ENCODE data around the gene PRKCD.

PRKCD gene

DNA sequence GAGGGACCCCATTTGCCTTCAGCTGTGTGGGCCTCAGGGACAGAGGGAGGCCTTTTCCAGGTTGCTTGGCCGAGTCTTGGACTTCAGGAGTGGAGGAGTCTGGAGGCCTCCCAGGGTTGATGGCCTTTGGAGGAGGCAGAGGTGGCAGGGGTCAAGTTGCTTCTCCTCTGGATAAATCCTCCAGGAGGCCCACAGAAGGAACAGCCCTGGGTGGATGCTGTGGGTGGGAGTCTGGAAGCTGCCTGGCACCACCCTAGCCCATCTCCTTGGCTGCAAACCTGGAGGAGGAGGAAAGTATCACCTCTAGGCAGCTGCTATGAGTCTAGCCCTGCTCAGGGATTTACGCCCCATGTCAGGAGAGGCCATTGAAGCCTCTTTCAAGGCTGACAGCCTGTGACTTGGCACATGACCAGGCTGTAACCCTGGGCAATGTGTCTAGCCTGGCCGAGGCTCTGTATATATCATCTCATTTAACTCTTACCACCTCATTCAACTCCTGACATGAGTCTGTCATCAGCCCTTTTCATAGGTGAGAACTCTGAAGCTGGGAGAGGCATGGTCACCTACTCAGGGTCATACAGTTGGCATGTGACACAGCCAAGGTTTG, 2.9 kb upstream of the PRKCD start:
- no peak for DNase-seq

- no peak for DNase-seq
These were observed 2.2 kb upstream of the PRKCD start for GRCh38 chr3:53158765-53159155.

DNA sequence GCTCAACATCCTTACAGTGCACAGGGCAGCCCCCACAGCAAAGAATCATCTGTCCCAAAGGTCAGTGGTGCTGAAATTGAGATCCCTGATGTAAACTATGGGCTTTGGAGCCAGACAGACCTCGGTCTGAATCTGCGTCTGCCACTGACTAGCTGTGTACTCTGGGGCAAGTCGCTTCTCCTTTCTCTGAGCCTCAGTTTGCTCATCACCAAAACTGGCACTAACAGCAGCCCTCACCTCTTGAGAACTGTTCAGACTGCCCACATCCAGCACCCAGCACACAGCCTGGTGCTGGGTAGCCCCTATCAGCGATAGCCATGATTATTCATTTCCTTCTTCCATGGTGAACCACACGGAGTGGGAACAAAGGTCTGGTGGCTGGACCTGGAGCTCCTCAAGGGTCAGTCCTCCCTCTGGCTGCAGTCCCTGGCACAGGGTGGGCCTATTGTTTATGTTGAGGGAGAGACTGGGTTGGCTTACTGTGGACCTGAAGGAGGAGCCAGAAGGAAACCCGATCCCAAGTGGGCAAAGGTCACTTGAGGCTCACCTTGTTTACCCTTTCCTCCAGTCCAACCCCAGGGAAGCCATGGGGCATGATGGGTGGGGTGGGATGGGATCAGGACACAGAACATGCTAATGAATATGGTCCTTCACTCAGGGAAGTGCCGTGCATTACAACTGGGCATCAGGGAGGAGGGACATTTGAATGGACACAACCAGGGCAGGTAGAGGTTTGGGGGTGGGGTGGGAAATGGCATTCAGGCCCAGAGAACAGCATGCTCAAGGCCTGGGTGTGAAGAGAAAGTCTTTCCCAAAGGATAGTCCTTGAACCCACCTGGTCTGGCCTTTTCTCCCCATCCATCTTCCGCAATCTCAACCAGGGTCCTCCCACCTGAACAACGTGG, 1.6 kb upstream of the PRKCD start:
- DNase-seq: no peak

DNA sequence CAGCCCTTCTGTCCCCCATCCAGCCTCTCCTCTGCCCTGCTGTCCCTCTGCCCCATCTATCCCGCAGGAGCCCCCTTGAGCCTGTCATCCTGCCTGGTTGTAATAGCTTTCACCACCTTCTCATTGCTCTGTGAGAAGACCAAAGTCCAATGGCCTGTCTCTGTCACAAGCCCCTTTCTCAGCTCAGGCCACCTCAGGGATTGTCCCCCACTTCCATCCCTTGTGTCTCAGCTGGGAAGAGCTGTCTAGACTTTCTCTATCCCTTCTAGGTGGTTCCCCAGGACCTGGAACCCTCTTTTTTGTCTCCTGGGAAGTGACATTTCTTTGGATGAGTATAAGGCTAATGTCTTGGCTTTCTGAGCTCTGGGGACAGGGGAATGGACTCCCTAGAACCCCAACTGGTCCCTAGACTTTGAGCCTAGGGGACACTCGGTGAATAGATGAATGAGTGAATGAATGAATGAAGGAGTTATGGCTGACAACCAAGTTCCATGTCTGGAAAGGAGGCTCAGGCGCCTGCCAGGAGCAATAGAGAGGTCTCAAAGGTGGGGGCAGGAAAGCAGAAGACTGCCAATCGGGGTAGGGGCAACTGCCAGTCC, 849 bp upstream of the PRKCD start:
- DNase-seq: no peak

DNA sequence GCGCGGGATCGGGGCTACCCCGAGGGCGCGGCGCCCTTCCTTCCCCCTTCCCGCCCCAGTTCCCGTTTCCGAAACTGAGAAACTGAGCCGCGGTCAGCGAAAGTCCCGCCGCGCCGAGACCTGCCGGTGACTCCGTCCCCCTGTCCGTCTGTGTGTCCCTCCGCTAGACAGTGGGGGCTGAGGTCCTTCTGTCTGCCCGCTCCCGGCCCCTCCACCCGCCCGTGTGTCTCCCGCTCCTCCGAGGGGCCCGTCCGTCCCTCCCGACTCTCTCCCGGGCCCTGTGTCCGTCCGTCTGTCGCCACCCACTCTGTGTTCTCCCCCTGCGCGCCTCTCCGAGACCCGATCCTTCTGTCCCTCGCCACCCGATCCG, 426 bp downstream of the PRKCD start:
- DNase-seq: no peak

- DNase-seq: no peak
These were observed 1.0 kb downstream of the PRKCD start for GRCh38 chr3:53161820-53162671.

DNA sequence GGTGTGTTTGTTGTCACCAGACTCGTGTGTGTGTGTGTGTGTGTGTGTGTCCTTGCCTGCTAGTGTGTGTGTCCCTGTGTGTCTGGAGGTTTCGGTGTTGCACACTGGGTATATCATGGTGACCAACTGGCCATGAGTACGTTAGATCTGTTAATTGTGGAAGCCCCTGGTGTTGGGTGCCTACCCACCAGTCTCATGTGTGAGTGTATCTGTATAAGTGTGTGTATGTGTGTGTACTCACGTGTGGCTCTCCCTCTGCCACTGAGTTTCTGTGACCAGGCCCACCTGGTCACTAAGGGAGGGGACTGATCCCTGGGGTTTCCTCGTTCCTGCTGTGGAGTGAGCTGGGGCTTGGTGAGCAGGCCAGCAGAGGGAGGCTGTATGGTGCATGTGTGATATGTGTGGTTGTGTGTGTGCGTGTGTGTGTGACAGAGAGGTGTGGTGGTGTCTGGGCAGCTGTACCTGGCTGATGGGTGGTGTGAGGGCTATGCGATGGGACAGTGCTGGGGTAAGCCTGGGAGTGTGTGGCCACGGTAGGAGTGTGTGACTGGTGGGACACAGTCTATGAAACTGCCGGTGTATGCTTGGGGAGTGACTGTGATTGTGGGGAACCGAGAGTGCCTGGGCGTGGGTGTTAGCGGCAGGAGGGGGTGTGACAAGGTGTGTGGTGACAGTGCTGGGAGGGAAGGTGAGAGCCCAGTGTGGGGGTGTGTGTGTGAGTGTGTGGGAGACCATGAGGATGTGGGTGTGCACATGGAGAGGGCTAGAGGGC, 1.8 kb downstream of the PRKCD start:
- DNase-seq: no peak

DNA sequence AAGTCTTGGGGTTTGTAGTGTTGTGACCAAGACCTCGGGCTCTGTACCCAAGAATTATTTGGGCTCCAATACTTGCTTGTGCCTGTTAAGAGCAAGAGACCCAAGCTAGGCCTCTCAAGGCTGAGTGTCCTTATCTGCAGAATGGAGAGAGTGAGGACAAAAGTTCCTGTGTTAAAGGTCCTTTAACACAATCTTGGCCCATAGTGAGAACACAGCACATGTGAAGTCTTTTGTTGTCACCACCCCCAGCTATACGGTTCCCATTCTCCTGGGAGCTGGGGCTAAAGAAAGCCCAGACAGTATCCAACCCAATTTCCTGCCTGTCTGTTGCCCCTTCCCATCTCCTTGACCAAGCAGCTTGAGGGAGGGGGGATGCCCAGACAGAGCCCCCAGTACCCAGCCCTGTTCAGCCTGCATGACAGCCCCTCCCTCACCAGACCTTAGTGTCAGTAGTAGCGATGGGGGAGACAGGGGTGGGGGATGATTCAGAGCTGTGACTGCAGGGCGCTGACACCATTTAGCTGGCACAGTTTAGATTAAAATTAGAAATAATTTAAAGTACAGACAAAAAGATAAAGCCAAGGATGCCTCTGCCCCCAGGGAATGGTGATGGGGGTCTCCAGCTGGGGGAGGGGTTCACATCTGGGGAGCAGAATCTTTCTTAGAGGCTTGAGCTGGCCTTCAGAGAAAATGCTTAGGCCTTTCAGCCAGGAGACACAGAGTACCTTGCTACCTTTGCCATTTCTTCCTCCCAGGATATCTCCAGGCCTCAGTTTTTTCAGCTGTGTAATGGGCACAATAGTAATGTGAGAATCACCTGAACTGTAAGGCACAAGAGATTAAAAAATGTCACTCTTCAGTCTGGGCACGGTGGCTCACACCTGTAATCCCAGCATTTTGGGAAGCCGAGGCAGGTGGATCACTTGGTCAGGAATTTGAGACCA, 2.7 kb downstream of the PRKCD start:
- DNase-seq: no peak

DNA sequence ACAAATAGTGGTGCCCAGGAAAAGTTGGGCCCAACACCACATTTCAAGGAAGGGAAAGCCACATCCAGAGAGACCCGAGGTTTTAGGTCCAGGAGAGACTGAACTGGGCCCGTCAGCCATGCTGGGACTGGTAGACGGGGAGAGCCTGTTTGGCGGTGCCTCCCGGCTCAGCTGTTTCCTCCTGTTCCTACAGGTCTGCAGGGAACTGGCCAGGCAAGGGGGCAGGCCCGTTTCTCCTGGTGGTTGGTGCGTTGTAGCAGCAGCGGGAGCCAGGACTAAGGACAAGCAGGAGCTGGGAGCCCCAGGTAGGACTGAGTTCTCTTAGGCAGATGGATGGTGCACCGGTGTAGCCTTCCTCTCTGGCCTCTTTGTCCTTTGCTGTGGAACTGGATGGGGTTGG, 3.9 kb downstream of the PRKCD start:
- DNase-seq: no peak

DNA sequence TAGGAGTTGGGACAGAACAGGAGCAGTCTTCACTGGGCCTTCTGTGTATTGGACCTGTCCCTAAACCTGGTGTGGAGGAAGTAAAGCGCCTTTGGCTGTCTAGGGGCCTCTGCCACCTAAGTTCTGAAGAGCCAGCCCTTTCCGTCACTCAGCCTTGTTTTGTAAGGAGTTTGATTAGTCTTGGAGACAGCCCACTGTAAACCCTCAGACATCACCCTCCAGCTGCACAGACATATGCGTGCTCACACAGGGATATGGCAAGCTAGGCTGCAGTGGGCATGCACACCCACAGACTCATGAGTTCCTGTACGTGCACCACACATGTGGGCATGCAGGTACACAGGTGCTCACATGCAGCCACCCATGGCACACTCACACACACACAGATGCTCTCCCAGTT, 5.2 kb downstream of the PRKCD start:
- DNase-seq: no peak

DNA sequence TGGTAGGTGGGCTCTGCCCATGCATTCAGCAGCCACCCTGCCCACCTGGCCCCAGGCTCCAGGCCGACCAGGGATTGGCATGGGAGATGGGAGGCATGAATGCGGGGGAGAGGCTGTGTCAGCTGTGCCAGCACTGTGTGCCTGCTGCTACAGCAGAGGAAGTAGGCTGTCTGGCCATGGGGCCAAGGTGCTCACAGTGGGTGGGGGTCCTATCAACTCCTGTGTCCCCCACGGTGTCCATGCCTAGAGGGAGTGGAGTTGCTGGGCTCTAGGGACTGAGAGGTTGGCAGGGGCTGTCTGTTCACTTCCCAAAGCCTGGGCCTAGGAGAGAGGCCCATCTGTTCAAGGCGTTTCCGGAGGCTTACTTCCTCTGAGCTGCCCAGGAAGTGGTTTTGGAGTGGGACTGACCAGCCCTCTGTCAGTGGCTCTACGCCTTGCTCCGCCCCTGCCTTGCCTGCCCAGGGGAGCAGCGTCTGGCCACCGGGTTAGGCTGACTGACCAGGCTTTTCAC, 5.8 kb downstream of the PRKCD start:
- DNase-seq: peak; percentile 46

DNA sequence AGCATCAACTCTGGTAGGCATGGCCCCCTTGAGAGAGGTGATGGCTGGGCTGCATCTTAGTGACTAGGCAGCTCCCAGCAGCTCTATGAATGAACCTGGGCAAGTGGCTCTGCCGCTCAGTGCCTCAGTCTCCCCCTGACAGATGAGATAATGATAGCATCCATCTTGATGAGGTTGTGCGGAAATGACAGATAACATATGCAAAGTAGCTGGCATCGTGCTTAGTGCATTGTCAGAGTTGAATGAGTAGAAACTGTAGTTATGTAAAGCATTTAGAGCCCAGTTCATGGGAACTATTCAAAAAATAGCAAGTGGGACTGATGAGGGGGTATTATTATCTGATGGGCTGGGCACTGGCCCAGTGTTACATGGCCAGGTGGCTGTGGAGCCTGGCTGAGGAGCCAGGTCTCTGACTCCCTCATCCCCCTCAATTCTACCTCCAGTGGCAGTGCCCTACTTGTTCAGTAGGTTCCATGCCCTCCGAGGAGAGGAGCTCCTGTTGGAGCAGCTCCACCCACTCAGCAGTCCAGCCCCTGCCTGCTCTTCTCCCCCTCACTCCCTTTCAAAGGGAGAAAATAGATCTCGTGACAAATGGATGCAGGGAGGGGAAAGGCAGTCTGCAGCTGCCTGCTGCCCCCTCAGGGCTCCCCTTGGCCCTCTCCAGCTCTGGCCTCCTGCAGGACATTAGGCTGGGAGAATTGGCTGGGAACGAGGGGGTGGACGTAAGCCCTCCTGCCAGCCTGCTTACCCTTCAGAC, 6.6 kb downstream of the PRKCD start:
- no peak for DNase-seq

GRCh38 chr3:53168175-53168923, 7.3 kb downstream of the PRKCD start:
- DNase-seq: no peak

DNA sequence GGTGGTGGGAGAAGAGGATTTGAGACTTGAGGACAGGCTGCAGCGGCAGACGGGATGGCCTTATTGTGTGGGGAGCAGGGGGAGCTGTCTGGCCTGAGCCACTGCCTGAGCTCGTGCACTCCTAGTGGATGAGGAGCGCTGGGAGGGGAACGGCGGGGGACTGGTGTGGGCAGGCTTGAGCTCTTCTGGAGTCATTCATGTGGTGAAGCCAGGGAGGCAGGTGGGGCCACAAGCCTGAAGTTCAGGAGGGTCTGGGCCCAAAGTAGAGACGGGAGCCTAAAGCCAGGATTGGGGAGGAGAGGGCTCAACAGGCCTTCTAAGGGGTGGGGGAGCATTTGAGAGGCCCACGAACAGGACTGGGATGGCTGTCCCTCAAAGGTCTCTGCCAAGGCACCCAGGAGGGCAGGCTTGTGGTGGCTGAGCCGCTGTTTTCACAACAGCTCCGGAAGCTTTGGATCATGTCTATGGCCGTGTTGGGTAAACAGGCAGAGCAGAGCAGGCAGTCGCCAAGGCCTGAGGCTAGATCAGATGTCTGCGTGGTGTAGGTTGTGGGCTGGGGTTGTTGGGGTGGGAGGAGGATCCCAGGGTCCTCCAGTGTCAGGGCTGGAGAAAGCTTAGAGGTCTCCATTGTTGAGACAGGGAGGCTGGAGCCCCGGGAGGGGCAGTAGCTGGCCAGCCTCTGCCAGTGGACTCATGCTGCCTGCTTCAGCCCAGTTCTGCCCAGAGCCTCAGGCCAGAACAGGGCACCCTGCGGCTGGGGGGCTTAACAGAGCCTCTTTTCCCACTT, 8.2 kb downstream of the PRKCD start:
- no peak for DNase-seq

DNA sequence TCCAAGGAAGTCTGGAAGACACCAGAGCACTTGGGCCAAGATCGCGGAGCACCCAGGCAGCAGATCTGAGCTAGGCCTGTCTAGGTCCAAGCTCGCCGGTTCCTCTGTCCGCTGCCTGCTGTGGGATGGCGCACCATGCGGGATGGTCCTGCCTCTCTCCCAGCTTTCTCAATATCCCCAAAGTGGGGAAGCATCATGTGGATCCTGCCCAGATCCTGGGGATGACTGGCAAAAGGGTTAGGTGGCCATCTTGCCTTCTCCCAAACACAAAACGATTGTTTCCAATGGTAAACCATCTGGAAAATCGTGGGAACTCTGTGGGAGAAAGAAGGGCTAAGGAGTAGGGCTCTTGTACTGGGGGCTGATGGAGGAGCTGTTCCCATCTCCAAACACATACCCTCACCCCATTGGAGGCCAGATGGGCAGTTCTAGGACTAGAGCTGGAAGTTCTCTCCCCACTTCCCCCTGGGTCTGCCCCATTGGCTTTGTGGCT, 8.9 kb downstream of the PRKCD start:
- no peak for DNase-seq

DNA sequence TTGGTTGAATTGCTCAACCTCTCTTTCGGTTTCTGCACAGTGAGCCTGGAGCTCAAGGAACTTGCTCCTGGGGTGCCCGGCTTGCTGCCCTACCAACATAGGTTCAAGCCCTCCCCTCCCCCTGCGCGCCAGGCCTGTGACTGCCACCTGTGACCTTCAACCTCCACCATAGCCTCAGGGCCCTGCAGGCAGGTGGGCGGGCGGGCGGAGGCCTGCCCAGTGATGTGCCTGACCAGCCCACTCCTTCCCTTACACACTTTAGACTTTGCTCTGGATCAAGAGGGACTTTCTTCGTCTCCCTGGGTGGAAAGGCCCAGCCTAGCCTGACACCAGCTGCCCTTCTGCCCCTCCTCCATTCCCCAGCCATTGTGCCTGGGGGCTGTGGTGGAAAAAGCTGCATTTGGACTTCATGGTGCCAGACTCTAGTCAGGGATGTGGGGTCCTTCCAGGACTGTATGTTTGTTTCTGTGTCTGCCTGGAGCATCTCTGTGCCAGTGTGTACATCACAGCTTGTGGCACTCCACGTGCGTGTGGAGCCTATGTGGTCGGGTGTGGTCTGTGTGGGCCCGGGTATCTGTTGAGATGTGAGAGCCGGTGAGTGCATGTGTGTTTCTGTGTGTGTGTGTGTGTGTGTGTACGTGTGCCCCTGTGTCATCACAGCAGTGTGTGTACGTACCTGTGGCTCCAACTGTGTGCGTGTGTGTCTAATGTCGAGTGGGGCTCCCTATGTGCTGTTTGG, 9.5 kb downstream of the PRKCD start:
- peak; percentile 26 for DNase-seq

DNA sequence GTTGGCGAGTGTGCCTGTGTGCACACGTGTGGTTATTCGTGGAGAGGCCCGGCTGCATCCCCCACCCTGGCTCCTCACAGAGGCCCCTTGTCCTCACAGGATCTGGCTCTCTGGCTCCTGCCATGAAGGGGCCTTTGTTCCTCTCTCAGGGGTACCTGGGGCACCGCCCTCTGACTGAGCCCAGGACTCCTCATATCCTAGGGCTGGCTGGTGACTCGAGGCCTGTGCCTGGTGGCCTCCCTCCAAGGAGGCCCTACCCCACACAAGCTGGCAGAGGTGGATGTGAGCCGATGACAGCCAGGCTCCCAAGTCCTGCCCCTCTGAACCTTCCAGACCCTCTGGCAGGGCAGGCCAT, 10.0 kb downstream of the PRKCD start:
- DNase-seq: no peak
